HG02840 (cell line): Measurements from ENCODE around the gene CLIC4.
"Not testable (repeated sequence)": the region's sequence is repeated elsewhere in the genome, so short reads cannot be mapped to it uniquely, and the experiment has no call there.

Experiments
- ATAC-seq: cut with Tn5 transposase; IDR thresholded peaks from one replicate; pipeline ENCODE4 v1.9.1; 2021; ENCODE audit warnings: mild to moderate bottlenecking, moderate library complexity, moderate number of reproducible peaks; ENCODE audit not compliant: unreplicated experiment, low FRiP score

The CLIC4 gene

GRCh38 chr1:24871306-24871901 is 126.2 kb downstream of the CLIC4 start:
- ATAC-seq = no peak

DNA sequence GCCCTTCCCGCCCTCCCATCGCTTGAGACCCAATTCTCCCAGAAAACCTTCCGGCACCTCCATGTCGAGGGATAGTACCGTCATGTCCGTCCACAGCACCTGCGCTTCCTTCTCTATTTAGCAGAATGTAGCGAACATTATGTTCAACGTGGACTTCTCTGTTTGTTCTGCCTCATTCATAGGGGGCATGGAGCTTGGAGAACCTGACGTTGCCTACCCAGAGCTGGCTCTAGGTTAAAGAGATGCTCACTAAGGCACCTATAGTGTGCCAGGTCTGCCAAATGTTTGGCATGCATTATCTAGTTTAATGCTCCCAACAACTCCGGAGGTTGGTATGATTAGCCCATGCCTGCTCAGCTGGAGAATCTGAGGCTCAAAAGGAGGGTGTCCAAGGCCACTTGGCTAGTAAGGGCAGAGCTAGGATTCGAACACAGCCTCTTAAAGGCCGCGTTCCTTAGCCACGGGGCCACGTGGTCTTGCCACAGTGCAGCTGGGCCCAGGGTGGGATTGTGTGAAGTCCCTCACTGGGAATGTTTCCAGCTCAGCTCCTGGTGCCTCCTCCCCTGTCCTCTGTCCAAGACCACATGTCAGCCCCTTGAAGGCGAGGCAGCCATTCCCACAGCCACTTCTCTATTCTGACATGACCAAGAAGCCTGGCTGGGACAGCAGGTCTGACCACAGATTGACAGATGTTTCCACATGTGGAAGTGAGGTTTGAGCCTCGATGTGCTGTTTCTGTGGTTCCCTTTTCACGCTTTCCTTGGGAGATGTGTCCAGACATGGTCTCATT is 127.0 kb downstream of the CLIC4 start:
- no peak for ATAC-seq

GRCh38 chr1:24873148-24873547 is 127.9 kb downstream of the CLIC4 start:
- no peak for ATAC-seq

GRCh38 chr1:24874056-24874455 is 128.8 kb downstream of the CLIC4 start:
- no peak for ATAC-seq

DNA sequence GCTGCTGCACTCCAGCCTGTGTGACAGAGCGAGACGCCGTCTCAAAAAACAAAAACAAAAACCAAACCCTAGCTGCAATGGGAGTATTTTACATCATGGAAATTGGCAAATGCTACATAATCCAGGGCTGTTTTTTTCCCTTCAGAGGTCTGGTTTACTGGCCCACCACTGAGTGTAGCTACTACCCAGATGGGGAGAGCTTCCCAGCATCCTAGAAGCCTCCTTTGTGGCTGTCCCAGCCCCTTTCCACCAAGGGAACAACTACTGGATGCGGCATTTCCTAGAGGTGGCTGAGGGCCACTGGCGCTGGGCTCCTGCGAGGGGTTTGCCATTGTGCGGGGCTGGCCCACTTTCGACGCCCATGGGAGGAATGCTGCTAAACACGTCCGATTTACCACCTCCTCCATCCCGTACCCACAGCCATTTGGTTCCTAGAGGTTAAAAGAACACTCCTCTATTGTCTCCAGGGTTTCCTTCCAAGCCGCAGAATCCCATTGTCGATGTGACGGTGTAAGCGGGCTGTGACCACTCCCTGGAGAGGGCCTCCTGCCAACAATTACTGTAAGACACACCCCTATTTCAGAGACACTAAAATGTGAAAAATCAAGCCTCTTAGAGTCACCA is 129.5 kb downstream of the CLIC4 start:
- no peak for ATAC-seq

DNA sequence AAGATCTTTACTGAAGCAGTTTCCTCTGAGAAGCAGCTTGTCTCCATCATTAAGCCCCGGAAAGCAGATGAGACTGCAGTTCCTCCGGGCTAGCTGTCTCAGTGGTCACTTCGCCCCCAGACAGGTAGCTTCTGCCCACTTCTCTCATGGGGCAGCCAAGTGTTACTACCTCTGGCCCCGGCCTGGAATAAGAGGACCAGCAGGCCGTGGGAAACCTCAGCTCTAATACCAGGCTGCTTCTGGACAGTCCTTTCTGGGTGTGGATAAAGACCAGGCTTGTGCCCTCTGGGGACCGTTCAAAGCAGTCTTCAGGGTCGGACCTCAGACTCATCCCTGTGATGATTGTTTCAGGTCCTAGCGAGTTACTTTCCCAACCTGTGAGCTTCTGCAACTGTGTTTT is 130.0 kb downstream of the CLIC4 start:
- no peak for ATAC-seq

DNA sequence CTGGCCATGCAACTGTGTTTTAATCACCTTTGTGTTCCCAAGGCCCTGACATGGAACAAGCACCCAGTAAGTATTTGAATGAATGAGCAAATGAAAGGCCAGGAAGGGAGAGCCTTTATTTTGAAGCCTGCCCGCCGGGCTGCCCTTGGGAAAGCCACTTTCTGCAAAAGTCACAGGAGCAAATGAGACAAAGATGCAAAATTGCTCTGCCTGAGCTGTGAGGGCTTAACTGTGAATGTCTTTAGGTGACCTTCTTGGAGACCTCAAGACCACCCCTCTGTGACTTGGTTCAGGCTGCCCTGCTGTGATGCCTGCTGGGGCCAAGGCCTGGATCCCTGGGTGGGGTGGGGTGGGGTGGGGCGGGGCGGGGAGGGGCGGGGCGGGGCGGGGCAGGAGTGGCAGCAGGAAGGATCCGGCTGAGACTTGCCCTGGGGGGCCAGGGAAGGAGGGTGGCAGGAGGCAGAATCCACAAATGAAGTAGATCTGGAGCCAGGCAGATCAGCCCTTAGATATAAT is 130.8 kb downstream of the CLIC4 start:
- no peak for ATAC-seq

DNA sequence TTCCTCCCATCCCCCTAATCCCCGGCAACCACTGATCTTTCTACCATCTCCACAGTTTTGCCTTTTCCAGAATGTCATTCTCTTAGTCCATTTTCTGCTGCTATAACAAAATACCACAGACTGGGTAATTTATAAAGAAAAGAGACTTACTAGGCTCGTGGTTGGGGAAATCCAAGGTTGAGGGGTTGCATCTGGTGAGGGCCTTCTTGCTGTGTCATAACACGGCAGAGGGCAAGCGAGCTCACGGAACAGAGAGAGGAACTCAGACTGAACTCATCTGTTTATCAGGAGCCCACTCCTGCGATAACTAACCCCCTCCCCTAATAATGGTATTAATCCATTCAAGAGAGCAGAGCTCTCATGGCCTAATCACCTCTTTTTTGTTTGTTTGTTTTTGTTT is 132.8 kb downstream of the CLIC4 start:
- no peak for ATAC-seq

DNA sequence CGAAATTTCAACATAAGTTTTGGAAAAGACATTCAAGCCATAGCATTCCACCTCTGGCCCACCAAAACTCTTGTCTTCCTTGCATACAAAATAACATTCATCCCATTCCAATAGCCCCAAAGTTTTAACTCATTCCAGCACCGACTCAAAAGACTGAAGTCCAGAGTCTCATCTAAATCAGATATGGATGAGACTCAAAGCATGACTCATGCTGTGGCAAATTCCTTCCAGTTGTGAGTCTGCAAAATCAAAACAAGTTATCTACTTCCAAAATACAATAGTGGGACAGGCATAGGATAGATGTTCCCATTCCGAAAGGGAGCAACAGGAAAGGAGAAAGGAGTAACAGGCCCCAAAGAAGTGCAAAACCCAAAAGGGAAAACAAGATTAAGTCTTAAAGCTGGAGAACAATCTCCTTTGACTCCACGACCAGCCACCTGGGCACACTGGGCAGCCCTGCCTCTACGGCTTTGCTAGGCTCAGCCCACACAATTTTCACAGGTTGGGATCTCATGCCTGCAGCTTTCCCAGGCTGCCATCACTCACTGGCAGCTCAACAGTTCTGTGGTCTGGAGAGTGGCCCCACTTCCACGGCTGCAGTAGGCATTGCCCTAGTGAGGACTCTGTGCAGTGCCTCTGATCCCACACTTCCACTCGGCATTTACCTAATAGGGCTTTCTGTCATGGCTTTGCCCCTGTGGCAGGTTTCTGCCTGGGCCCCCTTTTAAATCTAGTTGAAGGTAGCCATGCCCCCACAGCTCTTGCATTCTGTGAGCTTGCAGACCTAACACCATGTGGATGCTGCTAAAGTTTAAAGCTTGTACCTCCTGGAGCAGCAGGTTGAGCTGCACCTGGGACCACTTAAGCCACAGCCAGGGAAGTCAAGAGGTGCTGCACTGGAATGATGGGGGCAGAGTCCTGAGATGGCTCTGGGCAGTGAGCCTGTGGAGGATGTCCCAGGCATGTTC is 133.8 kb downstream of the CLIC4 start:
- no peak for ATAC-seq

GRCh38 chr1:24881034-24881433 is 135.8 kb downstream of the CLIC4 start:
- no peak for ATAC-seq

DNA sequence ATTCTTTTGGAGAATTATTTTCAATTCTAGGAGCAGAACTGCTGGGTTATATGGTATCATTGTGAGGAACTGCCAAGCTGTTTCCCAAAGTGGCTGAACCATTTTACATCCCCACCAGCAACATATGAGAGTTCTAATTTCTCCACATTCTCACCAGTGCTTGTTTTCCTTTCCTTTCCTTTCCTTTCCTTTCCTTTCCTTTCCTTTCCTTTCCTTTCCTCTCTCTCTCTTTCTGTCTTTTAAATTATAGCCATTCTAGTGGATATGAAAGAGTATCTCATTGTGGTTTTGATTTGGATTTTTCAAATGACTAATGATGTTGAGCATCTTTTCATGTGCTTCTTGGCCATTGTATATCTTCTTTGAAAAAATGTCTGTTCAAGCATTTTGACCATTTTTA is 139.5 kb downstream of the CLIC4 start:
- ATAC-seq = no peak

- no peak for ATAC-seq
These were observed 141.0 kb downstream of the CLIC4 start for GRCh38 chr1:24886241-24886640.

GRCh38 chr1:24888061-24888970 is 143.1 kb downstream of the CLIC4 start:
- no peak for ATAC-seq

GRCh38 chr1:24888971-24889676 is 143.9 kb downstream of the CLIC4 start:
- ATAC-seq = no peak

GRCh38 chr1:24890887-24891286 is 145.6 kb downstream of the CLIC4 start:
- ATAC-seq = no peak

- not testable (repeated sequence) for ATAC-seq
These were observed 146.1 kb downstream of the CLIC4 start for GRCh38 chr1:24891367-24891766.

DNA sequence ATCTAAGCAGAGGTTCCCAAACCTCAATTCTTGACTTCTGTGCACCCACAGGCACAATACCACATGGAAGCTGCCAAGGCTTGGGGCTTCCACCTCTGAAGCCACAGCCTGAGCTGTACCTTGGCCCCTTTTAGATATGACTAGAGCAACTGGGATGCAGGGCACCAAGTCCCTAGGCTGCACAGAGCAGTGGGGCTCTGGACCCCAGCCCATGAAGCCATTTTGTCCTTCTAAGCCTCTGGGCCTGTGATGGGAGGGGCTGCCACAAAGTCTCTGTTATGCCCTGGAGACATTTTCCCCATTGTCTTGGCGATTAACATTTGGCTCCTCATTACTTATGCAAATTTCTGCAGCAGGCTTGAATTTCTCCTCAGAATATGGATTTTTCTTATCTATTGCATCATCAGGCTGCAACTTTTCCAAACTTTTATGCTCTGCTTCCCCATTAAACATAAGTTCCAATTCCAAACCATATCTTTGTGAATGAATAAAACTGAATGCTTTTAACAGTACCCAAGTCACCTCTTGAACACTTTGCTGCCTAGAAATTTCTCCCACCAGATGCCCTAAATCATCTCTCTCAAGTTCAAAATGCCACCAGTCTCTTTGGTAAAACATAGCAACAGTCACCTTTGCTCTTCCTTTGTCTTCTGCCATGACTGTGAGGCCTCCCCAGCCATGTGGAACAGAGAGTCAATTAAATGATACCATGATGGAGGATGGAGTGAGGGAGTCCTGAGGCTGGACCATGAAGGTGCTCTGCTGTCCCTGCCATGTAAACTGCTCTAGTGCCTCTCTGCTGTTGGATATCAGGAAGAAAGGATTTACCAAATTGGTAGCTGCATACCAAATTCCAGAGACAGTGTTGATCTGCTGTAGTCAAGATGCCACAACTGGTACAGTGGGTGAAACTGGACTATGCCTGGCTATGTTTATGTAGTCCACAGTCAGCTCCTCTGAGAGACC is 147.2 kb downstream of the CLIC4 start:
- ATAC-seq = no peak

GRCh38 chr1:24893431-24893830 is 148.2 kb downstream of the CLIC4 start:
- no peak for ATAC-seq
